Fibroblast of the aortic adventitia (primary cell): Measurements from ENCODE around the gene OSTF1. TPM values are rescaled to one million over a fixed set of nuclear protein-coding genes. Genes with fewer than 3 reads are reported as not detected.
A peak's percentile ranks its signal among the peaks of the same experiment; 100 is the strongest.

ENCODE experiments used
- DNase-seq: peaks from one replicate; pipeline ENCODE4 v3.0.0-alpha.2; 2010; ENCODE audit warnings: low read depth
- H3K4me3 ChIP-seq: 2 replicates; pipeline ENCODE4 v1.5.1; 2011; ENCODE audit warnings: low read depth, mild to moderate bottlenecking, control low read depth, low read length, moderate library complexity
- total RNA-seq: library from RNA; depleted of rRNA; stranded (reverse); fragments of >200 nt; gene quantifications from 2 replicates; pipeline ENCODE4 v1.2.3, GENCODE V29; 2012; ENCODE audit warnings: low replicate concordance
- TF ChIP-seq, protein P1 (sequence below): IDR thresholded peaks from 2 replicates; pipeline ENCODE4 v1.5.1; 2011; ENCODE audit warnings: mild to moderate bottlenecking, low read length, control low read depth, inconsistent platforms; ENCODE audit not compliant: insufficient read depth

The OSTF1 gene
- 10.3 and 27.7 TPM in 2 replicates for total RNA-seq

GRCh38 chr9:75087824-75088645 lies at the start of gene OSTF1, which contains the start of gene NMRK1:
TSS of gene OSTF1 (plus strand) at chr9:75088514. CDS start at chr9:75088693, 179 bp downstream.
TSS of gene NMRK1 (minus strand) at chr9:75088155. CDS start at chr9:75083115, 5,040 bp downstream.
- peak within 1 kb of the TSS; percentile 99 for H3K4me3 ChIP-seq
- DNase-seq = peak; percentile 94
- TF ChIP-seq, protein P1, sequence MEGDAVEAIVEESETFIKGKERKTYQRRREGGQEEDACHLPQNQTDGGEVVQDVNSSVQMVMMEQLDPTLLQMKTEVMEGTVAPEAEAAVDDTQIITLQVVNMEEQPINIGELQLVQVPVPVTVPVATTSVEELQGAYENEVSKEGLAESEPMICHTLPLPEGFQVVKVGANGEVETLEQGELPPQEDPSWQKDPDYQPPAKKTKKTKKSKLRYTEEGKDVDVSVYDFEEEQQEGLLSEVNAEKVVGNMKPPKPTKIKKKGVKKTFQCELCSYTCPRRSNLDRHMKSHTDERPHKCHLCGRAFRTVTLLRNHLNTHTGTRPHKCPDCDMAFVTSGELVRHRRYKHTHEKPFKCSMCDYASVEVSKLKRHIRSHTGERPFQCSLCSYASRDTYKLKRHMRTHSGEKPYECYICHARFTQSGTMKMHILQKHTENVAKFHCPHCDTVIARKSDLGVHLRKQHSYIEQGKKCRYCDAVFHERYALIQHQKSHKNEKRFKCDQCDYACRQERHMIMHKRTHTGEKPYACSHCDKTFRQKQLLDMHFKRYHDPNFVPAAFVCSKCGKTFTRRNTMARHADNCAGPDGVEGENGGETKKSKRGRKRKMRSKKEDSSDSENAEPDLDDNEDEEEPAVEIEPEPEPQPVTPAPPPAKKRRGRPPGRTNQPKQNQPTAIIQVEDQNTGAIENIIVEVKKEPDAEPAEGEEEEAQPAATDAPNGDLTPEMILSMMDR = no peak

DNA sequence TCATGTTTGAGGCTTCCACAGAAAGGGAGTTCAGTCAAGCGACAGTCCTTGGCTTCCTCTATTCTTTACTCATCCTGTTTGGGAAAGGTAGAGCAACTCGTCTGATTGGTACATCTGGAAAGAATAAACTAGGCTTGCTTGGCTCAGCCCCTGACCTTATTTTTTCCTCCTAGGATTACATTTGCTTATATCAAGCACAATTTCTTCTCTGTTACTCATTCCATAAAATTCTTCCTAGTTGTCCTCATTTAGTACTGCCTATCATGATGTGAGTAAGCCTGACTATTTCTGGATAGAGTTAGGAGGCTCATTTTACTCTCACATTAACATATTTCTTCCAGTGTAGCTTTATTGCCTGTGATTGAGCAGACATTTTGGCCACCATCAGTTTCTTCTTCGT lies 49.3 kb upstream of the OSTF1 start:
- DNase-seq = peak; percentile 89
- TF ChIP-seq, protein P1 = no peak
- H3K4me3 ChIP-seq = no peak overlapping the region

DNA sequence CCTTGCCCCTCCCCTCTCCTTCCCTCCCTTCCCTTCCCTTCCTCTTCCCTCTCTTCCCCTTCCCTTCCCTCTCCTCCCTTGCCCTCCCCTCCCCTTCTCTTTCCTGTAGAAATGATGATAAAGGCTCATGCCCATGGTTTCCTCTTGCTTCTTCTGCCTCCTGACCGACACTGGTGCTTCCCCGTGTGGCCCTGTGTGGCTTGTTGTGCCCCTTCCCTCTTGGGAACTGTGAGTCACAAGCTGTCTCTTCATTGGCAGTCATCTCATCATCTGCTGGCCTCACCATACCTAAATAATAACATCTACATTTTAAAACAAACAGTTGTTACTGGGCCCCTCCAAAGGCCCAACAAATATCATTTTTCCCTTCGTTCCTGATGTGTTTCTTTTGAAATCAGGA lies 48.5 kb upstream of the OSTF1 start:
- DNase-seq = no peak
- TF ChIP-seq, protein P1 = no peak
- no peak overlapping the region for H3K4me3 ChIP-seq

DNA sequence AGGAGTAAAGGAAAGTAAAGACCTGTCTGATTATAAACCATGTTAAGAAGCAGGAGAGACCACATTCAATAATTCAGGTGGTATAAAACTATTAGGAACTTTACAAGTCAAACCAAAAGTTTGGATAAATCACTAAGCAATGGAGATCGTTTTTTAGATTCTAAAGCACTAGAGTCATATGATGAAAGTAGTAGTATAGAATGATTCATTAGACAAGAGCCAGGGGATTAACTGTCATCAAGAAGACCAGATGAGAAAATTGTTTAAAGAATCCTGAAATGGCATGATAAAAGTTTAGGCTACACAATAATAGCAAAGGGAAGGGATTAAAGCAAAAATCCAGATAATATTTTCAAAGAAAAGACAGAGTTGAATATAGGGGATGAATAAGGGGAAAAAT lies 47.3 kb upstream of the OSTF1 start:
- TF ChIP-seq, protein P1 = no peak
- no peak for DNase-seq

GRCh38 chr9:75046725-75047345 lies 41.5 kb upstream of the OSTF1 start:
- DNase-seq = no peak
- no peak overlapping the region for H3K4me3 ChIP-seq
- TF ChIP-seq, protein P1 = no peak

More for the DNA sequence above, 47.3 kb upstream of the OSTF1 start:
- no peak overlapping the region for H3K4me3 ChIP-seq

GRCh38 chr9:75047506-75047905 lies 40.8 kb upstream of the OSTF1 start:
- TF ChIP-seq, protein P1 = no peak
- DNase-seq = no peak
- H3K4me3 ChIP-seq = no peak overlapping the region
